Cerebellar nuclear complex (tissue), 1 donor: ENCODE results near the gene ESX1.
"Not testable (repeated sequence)": the region's sequence is repeated elsewhere in the genome, so short reads cannot be mapped to it uniquely, and the experiment has no call there.

Source experiments
- DNase-seq, 2 experiments: peaks; one replicate each; lab custom pipeline; 2025; lab: John Stamatoyannopoulos, UW

Gene ESX1

DNA sequence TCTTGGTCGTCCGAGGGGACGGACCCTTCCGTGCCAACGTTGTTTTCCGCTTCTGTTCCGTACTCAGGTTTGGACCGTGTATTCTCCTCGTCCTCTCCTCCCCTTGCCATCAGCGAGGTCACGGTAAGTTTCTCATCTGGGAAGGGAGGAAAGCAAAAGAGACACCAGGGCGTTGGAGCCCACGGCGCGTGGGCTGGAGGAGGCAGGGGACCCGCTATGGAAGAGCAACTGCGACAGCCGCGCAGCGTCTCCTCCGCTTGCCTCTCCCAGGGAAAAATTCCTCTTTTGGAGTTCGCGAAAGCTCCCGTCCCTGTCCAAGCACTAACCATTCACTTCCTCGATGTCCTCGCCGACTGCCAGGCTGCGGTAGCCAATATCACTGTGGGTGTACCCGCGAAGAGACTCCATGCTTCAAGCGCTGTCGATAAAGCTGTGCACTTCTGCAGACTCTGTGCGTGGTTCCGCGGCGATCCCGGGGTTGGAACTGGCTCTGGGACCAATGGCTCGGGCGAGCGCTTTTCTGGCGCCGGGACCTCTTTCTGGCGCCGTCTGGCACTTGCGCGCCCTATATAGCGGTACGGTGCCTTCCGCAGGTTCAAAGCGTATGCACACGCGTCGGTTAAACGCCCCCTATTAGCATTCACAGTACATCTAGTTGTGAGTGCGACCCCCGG is at the start of gene ESX1:
Gene ESX1, minus strand, starts transcription at position 492 of the 674 bp plus-strand sequence. Its CDS starts 84 bp downstream, at position 408.
- DNase-seq: no peak

DNA sequence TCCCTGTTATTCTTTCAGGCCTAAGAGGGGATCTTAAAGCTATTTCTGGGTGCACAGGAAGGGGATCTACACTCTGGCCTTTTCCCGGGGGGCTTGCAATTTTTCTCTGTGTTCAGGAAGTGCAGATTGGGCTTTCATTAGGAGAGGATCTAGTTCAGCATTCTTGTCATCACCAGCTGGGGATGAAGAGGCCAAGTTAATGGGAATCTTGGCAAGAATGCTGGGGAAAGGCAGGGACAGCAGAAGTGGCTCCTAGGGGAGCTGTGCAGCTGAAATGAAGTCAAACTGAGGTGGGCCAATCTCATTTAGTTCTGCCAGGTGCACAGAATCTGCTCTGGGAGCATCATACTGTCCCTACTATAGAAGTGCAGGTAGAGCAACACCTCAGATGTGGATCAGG is 40.9 kb upstream of the ESX1 start:
- no peak for DNase-seq

DNA sequence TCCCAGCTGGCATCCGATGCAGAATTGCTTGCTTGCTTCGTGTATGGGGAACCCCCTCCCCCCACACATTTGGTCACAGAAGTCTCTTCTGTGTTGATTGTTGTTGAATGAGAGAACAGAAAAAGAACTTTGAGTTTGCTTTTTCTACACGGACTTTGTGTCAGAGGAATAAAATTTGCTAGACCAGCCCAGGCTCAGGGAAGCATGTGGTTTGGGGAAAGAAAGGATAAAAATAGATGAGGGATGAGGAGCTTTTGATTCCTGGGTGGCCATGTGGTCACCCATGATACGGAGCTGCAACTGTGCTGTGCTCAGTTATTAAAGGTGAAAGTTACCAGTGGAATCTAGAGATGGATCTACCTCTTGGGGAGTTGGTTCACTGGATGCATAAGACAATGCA is 34.2 kb upstream of the ESX1 start:
- no peak for DNase-seq

DNA sequence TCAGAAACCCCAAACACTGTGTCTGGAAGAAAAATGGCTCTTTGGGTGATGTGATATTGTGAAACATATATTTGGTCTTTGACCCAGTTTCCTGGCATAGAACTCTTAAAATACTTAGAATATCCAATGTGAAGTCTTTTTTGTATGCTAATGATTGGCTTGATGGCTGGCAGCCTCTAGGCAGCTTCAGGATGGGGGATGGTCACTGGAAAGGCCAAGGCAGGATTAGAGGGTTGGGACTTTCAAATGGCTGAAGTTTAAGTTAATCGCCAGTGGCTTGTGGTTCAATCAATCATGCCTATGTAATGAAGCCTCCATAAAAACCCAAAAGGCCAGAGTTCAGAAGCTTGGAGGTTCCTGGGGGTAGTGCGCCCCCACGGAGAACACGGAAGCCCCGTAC is 33.5 kb upstream of the ESX1 start:
- DNase-seq: no peak

DNA sequence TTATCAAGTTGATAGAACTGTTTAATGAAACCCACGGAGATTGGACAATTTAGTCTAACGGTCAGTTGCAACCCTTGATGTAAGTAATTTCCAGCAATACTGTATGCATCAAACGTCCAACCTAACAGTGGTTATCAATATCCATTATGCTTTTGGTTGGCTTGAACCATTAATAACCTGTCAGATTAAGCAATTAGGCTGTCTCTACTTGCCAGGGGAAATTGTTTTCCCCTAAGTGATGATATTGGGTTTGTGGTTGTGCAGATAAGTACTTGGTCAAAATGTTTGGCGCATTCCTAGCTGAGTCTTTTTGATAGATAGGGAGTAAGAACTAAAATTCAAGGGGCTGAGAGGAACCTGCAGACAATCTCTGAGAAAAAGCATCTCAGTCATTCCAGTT is 30.5 kb upstream of the ESX1 start:
- no peak for DNase-seq

DNA sequence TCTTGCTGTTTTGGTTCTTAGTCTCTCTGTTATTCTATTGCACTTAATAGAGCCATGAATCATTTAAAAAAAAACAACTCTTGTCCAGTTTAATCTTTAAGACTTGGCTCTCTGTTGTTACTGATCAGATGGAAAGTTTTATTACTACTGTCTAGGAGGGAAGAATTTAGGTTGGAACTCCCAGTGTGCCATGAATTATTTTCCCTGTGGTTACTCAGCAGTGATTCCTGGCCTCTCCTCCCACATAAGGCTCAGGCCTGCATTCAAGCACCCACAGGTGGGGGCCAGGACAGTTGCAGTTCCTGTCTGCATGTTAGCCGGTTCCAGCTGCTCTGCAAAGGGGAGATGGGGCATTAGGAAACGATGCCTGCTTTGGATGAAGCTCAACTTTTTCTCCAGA is 29.8 kb upstream of the ESX1 start:
- DNase-seq: no peak

DNA sequence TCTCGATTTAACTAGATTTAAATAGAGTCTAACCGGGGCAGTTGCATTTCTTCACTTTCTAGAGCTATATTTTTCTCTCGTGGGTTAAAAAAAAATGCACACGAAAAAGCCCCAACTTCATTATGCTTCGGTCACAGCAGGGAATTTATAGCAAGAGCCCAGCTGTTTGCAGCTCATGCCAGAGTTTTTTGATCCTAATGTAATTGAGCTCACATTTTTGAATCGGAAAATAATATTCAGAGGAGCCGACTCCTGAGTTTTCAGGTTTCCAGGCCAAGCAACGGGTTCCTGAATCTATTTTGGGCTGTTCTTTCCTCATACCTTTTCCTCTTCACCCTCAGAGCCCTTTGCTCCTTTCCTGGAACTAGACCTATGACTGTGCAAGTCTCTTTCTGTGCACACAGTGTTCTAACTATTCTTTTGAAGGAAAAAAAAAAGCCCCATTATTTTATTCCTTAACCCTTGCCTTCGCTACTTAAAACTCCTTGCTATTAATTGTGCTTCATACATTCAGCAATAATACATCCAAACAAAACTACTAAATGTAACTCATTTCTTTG is 27.5 kb upstream of the ESX1 start:
- DNase-seq: no peak

DNA sequence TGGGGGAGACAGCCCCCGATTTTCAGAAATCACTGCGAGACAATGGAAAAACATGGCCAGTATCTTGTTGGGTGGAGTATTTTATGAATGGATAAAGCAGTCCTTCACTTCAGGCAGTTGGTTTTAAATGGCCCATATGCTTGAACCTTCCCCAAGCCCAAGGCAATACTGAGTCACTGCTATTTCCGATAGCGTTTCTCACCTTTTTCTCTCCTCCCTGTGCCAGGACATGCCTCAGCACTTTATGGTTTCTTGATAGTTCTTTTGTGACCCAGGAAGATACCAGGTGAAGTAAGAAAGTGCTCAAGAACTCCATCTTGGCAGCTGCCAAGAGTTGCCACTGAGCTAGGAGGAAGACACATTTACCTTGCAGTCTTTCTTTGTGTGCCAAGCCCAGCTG is 26.8 kb upstream of the ESX1 start:
- DNase-seq: no peak

DNA sequence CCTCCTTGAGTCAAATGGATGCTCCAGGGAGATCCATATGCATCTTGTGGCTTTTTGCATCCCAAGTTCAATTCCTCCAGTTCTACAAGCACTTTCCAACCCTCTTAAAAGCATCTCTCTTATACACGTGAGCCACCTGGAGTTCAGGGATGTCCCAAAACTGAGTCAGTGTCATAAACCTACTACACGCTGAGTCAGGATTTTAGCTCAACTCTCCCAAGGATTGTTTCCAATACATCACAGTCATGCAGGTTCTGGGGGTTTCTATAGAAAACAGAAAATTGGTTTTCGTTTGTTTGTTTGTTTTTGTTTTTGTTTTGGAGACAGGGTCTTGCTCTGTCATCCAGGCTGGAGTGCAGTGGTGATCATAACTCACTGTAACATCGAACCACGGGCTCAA is 25.9 kb upstream of the ESX1 start:
- DNase-seq: no peak

DNA sequence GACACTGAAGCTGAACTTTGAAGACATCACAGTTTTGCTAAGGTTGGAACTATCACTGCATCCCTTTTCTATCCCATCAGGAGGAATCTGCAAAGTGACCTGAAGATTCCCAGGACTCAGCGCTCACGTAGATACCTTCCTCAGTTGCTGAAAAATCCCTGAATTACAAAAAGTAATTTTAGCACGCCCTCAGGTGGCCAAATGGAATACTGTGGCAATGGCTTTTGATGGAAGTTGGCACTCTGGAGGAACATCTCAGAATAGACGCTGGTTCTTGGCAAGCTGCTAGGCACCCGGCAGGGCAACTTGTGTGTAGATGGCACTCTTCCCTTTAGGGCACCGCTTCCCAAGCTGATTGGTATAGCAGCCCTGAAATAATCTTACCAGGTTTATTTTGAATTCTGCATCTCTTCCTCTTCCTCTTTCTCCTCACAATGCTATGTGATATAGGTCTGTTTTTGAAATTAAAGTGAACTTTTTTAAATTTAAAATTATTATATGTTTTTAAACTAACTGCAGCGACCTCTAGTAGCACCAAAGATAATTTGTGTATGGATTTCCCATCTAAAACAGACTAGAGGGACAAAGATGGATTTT is 16.3 kb upstream of the ESX1 start:
- peak in 1 of 2 experiments; percentile 27 for DNase-seq

DNA sequence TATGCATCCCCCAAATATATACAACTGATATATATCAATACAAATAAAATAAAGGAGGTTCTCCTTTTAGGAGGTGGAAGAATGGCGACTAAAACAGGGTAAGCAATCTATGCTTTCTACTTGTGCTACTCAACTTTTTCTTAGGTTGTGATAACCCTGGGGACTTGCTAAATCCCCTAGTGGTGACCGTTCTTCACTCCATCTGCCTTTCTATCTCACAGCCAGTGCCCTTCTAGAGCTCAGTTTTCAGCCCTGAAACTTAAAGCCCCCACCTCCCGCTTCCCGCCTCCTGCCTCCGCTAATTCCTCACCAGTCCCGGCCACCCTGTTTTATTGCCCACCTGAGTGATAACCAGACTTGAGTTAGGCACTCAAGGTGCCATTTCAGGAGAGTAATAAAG is 15.5 kb upstream of the ESX1 start:
- DNase-seq: no peak

DNA sequence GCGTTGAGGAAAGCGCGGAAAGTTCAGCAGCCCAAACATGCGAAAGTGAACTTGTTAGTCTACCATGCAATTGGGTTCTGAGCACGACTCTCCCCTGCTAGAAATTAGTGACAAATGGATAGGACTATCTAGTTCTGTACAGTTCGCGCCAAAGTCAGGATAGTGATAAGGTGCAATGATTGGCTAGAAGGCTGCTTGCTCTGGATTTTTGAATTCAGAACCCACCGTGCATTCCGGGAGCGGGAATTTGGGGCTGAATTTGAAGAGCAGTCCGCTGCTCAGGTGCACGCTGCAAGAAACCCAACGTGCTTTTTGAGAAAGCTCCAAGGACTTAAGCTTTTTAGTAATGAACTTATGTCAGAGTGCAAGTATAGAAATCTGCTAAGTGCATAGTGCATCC is 732 bp upstream of the ESX1 start:
- DNase-seq: no peak

DNA sequence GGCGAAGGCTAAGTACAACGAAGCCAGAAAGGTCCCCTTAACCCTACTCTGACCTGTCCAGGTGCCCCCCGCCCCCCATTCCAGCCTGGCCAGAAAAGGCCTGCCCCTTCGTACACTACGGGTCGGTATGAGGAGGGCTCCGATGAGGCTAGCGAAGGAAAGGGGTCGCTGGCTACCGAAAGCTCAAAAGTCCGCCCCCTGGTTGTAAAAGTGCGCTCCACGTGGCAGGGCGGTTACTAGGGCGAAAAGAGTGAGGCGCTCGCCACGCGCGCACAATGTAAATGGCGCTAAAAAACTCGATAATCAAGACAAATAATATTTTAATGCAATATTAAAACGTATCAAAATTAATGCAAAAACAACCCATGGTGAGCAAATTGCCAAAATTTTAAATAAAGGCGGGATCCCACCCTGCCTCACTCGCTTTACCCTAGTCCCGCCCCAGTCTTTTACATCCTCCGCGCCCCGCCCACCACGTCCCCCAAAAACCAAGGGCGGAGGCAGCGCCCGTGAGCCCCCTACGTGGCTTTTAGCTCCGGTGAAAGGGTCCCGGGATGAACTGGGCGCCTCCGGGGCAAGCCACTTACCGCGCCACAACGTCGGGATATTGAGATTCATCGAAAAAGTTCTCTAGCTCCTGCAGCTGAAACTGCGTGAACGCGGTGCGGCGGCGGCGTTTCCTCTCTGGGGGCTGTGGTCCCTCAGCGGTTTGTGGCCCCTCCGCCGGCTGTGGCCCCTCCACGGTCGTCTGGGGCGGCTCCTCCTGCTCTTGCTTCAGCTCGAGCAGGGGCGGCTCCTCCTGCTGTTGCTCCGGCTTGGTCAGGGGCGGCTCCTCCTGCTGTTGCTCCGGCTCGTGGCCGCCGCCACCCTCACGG is 929 bp downstream of the ESX1 start:
- no peak for DNase-seq

DNA sequence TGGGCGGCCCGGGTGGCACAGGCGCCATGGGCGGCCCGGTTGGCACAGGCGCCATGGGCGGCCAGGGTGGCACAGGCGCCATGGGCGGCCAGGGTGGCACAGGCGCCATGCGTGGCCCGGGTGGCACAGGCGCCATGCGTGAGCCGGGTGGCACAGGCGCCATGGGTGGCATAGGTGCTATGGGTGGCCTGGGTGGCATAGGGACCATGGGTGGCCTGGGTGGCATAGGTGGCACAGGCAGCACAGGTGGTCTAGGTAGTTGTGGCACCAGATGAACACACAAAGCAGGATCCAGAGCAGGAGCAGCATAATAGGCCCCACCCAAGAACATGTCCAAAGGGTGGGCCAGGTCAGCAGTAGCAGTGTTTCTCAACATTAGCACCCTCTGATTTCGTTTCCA is 4.3 kb downstream of the ESX1 start:
- no peak for DNase-seq

DNA sequence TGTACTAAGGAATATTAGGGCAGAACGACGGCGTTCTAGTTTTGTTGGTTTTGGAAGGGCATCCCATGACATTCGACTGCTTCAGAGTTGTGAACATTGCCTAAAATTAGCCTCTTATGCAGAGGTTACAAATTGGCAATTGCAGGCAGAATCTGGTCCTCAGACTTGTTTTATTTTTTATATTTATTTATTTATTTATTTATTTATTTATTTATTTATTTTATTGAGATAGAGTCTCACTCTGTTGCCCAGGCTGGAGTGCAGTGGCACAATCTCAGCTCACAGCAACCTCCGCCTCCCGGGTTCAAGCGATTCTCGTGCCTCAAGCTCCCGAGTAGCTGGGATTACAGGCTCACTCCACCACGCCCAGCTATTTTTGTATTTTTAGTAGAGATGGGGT is 24.7 kb downstream of the ESX1 start:
- DNase-seq: not testable (repeated sequence)

DNA sequence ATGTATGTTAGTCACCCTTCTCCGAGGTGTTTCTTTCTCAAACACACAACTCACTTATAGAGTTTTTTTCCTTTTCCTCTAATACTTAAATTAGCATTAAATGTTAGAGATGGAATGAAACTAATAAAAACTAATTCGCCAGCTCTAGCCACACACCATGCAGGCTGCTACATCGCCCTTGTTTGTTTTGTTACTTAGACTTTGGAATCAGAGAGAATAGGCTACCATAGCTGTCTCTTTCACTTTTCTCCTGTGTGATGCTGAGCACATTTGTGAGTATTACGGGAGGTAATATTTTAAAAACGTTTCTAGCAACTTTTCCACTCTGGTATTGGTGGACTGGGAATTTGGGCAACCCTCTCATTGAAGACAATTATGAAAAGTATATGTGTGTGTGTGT is 43.5 kb downstream of the ESX1 start:
- DNase-seq: no peak

DNA sequence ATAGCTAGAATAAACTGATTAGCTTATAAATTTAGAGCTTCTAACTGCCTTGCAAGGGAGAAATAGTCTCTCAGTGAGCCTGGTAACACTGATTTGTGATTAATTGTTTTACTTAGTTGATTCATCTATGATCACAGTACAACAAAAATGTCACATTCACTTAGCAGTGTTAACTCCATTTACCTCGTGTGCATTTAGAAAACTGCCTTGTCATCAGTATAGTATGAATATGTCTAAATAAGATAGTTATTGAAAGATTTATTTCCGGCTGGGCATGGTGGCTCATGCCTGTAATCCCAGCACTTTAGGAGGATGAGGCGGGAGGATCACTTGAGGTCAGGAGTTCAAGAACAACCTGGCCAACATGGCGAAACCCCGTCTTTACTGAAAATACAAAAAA is 49.2 kb downstream of the ESX1 start:
- DNase-seq: no peak
